Karpas-422 (cell line): ENCODE data around the gene MCCD1. TPM values are rescaled to one million over a fixed set of nuclear protein-coding genes. Genes with fewer than 3 reads are reported as not detected.

Source experiments
- DNase-seq: peaks from one replicate; pipeline ENCODE4 v3.0.0-alpha.2; 2015
- H2AFZ ChIP-seq: fragments of 200-600 bp; sonication (generic); 2 replicates; pipeline ENCODE4 v1.6.1; 2014; ENCODE audit warnings: antibody characterized with exemption, low read length, mixed read lengths
- H3K27ac ChIP-seq: fragments of 200-600 bp; sonication (generic); 2 replicates; pipeline ENCODE4 v1.5.1; 2014; ENCODE audit warnings: mild to moderate bottlenecking, low read length, moderate library complexity
- H3K27me3 ChIP-seq: fragments of 200-600 bp; sonication (generic); 2 replicates; pipeline ENCODE4 v1.6.1; 2014; ENCODE audit warnings: low read length, mixed read lengths
- H3K36me3 ChIP-seq: fragments of 200-600 bp; sonication (generic); 2 replicates; pipeline ENCODE4 v1.6.1; 2014; ENCODE audit warnings: low read length, mixed read lengths; ENCODE audit not compliant: insufficient read depth
- H3K4me1 ChIP-seq: fragments of 200-600 bp; sonication (generic); 2 replicates; pipeline ENCODE4 v1.6.1; 2014; ENCODE audit warnings: mild to moderate bottlenecking, low read length, mixed read lengths
- H3K4me2 ChIP-seq: fragments of 200-600 bp; sonication (generic); 2 replicates; pipeline ENCODE4 v1.6.1; 2014; ENCODE audit warnings: low read length, low read depth, mild to moderate bottlenecking; ENCODE audit not compliant: poor library complexity, severe bottlenecking
- H3K4me3 ChIP-seq: fragments of 200-600 bp; sonication (generic); 2 replicates; pipeline ENCODE4 v1.5.1; 2014; ENCODE audit warnings: mild to moderate bottlenecking, antibody characterized with exemption, low read length, mixed read lengths
- H3K79me2 ChIP-seq: fragments of 200-600 bp; sonication (generic); 2 replicates; pipeline ENCODE4 v1.6.1; 2014; ENCODE audit warnings: mild to moderate bottlenecking, low read length, mixed read lengths
- H3K9ac ChIP-seq: fragments of 200-600 bp; sonication (generic); 2 replicates; pipeline ENCODE4 v1.6.0; 2014; ENCODE audit warnings: low read length
- H3K9me2 ChIP-seq: fragments of 200-600 bp; sonication (generic), shearing (Covaris generic); replicated peaks from 2 replicates; pipeline ENCODE4 v1.6.0; 2014; ENCODE audit warnings: mild to moderate bottlenecking, low read length, moderate library complexity; ENCODE audit not compliant: insufficient read depth
- H3K9me3 ChIP-seq: fragments of 300-700, 200-600 bp; sonication (generic); 2 replicates; pipeline ENCODE4 v1.6.1; 2014; ENCODE audit warnings: low read length, mixed read lengths
- H4K20me1 ChIP-seq: fragments of 200-600 bp; sonication (generic); 2 replicates; pipeline ENCODE4 v1.6.1; 2014; ENCODE audit warnings: mild to moderate bottlenecking, antibody characterized with exemption, low read length, low read depth; ENCODE audit not compliant: insufficient read depth
- total RNA-seq: library from RNA; depleted of rRNA; stranded (reverse); fragments of >200 nt; shearing (Covaris generic); gene quantifications from 2 replicates; pipeline ENCODE4 v1.2.3, GENCODE V29; 2014; ENCODE audit warnings: low replicate concordance

MCCD1 gene
- total RNA-seq, 1 experiment from 2014 or later = not detected

- peak within 1 kb of the TSS; percentile 95 for H3K27ac ChIP-seq
- peak within 1 kb of the TSS; percentile 98 for H3K4me2 ChIP-seq
- H3K4me1 ChIP-seq = peaks cover 64% of the 10 kb centered on the region
- peaks cover 34% of the 10 kb centered on the region for H4K20me1 ChIP-seq
- peak within 1 kb of the TSS; percentile 96 for H3K9ac ChIP-seq
- H3K79me2 ChIP-seq = peaks cover 55% of the 10 kb centered on the region
- H3K4me3 ChIP-seq = peak within 1 kb of the TSS; percentile 96
- no peak within 1 kb of the TSS for H2AFZ ChIP-seq
- H3K27me3 ChIP-seq = no peaks in the 10 kb centered on the region
- peak; percentile 98 for DNase-seq
- no peaks in the 10 kb centered on the region for H3K9me3 ChIP-seq
- H3K9me2 ChIP-seq = no peaks in the 10 kb centered on the region
- peaks cover 42% of the 10 kb centered on the region for H3K36me3 ChIP-seq
These were observed 13.1 kb downstream of the MCCD1 start, which contains the start of gene DDX39B for GRCh38 chr6:31541658-31542521. Gene DDX39B, minus strand, starts transcription at chr6:31542003. Its CDS starts 1,471 bp downstream, at chr6:31540532.

- Histone ChIP-seq H4K20me1 (peaks cover 24% of the 10 kb centered on the region), H2AFZ (no peak overlapping the region), H3K4me1 (peaks cover 76% of the 10 kb centered on the region), H3K9me2 (no peaks in the 10 kb centered on the region), H3K79me2 (peaks cover 57% of the 10 kb centered on the region), H3K9ac (no peak overlapping the region), H3K4me3 (peak overlapping the region; percentile 96; the same call in 1 of the 2 replicates), H3K9me3 (no peaks in the 10 kb centered on the region), H3K27ac (peak overlapping the region; percentile 95; the same call in 1 of the 2 replicates), H3K4me2 (peak overlapping the region; percentile 98), H3K36me3 (peaks cover 31% of the 10 kb centered on the region), H3K27me3 (no peaks in the 10 kb centered on the region)
- DNase-seq = peak; percentile 40
These were observed 14.9 kb downstream of the MCCD1 start for GRCh38 chr6:31543639-31544038.

GRCh38 chr6:31544676-31545075 lies 15.9 kb downstream of the MCCD1 start:
- DNase-seq = peak; percentile 40
- H3K9me2 ChIP-seq = no peaks in the 10 kb centered on the region
- no peaks in the 10 kb centered on the region for H3K9me3 ChIP-seq
- peaks cover 28% of the 10 kb centered on the region for H3K36me3 ChIP-seq
- peak overlapping the region; percentile 69; the same call in 1 of the 2 replicates for H3K4me3 ChIP-seq
- peaks cover 76% of the 10 kb centered on the region for H3K4me1 ChIP-seq
- H3K27me3 ChIP-seq = no peaks in the 10 kb centered on the region
- H3K27ac ChIP-seq = peak overlapping the region; percentile 87
- H3K79me2 ChIP-seq = peaks cover 52% of the 10 kb centered on the region
- peak overlapping the region; percentile 85 for H3K4me2 ChIP-seq
- H3K9ac ChIP-seq = peak overlapping the region; percentile 72
- no peak overlapping the region for H2AFZ ChIP-seq
- peaks cover 14% of the 10 kb centered on the region for H4K20me1 ChIP-seq

- Histone ChIP-seq H3K4me3 (peak overlapping the region; percentile 69), H3K27me3 (no peaks in the 10 kb centered on the region), H3K27ac (peak overlapping the region; percentile 87), H3K36me3 (peaks cover 23% of the 10 kb centered on the region), H3K9me2 (no peaks in the 10 kb centered on the region), H3K4me2 (peak overlapping the region; percentile 85), H3K4me1 (peaks cover 73% of the 10 kb centered on the region), H3K79me2 (peaks cover 46% of the 10 kb centered on the region), H4K20me1 (peaks cover 8% of the 10 kb centered on the region), H2AFZ (no peak overlapping the region), H3K9me3 (no peaks in the 10 kb centered on the region), H3K9ac (peak overlapping the region; percentile 72)
- DNase-seq = peak; percentile 78
These were observed 16.5 kb downstream of the MCCD1 start for GRCh38 chr6:31545291-31545690.

GRCh38 chr6:31546339-31546957 lies 17.7 kb downstream of the MCCD1 start, which contains the start of gene ATP6V1G2:
Gene ATP6V1G2, minus strand, starts transcription at chr6:31546608. Its CDS starts 49 bp downstream, at chr6:31546559.
- DNase-seq = peak; percentile 96
- Histone ChIP-seq H3K9me2 (no peaks in the 10 kb centered on the region), H3K27ac (peak within 1 kb of the TSS; percentile 87), H3K79me2 (peaks cover 34% of the 10 kb centered on the region), H3K27me3 (no peaks in the 10 kb centered on the region), H3K4me2 (peak within 1 kb of the TSS; percentile 85), H3K36me3 (peaks cover 12% of the 10 kb centered on the region), H2AFZ (no peak within 1 kb of the TSS), H3K4me3 (peak within 1 kb of the TSS; percentile 72), H3K9ac (peak within 1 kb of the TSS; percentile 75), H3K4me1 (peaks cover 70% of the 10 kb centered on the region), H3K9me3 (no peaks in the 10 kb centered on the region), H4K20me1 (no peaks in the 10 kb centered on the region; the same call in 1 of the 2 replicates)

GRCh38 chr6:31546958-31547726 lies 18.4 kb downstream of the MCCD1 start, which contains the start of gene NFKBIL1:
Gene NFKBIL1, plus strand, starts transcription at chr6:31547608. Its CDS starts 87 bp downstream, at chr6:31547695.
- Histone ChIP-seq H3K9me2 (no peaks in the 10 kb centered on the region), H3K9me3 (no peaks in the 10 kb centered on the region), H3K4me1 (peaks cover 70% of the 10 kb centered on the region), H3K4me2 (peak within 1 kb of the TSS; percentile 85), H4K20me1 (no peaks in the 10 kb centered on the region), H3K27ac (peak within 1 kb of the TSS; percentile 88), H3K79me2 (peaks cover 30% of the 10 kb centered on the region), H2AFZ (no peak within 1 kb of the TSS), H3K9ac (peak within 1 kb of the TSS; percentile 75), H3K4me3 (peak within 1 kb of the TSS; percentile 72), H3K27me3 (no peaks in the 10 kb centered on the region), H3K36me3 (peaks cover 12% of the 10 kb centered on the region)
- peak; percentile 99 for DNase-seq

- Histone ChIP-seq H3K27me3 (no peaks in the 10 kb centered on the region), H3K9me3 (no peaks in the 10 kb centered on the region), H3K79me2 (peaks cover 22% of the 10 kb centered on the region), H3K36me3 (peaks cover 12% of the 10 kb centered on the region), H4K20me1 (no peaks in the 10 kb centered on the region), H3K4me3 (peak overlapping the region; percentile 72), H3K4me1 (peaks cover 65% of the 10 kb centered on the region), H3K27ac (peak overlapping the region; percentile 88), H3K9ac (peak overlapping the region; percentile 75), H3K9me2 (no peaks in the 10 kb centered on the region), H3K4me2 (peak overlapping the region; percentile 85), H2AFZ (no peak overlapping the region)
- peak; percentile 40 for DNase-seq
These were observed 19.2 kb downstream of the MCCD1 start for GRCh38 chr6:31547727-31548543.
